Left renal pelvis (tissue), 4 donors: ENCODE measurements around the gene EMX1. TPM values are rescaled to one million over a fixed set of nuclear protein-coding genes. Genes with fewer than 3 reads are reported as not detected.

Experiments
- DNase-seq, 4 donors: peaks; one replicate each; pipeline ENCODE4 v3.0.0-alpha.2; 2013; ENCODE audit warnings: low read depth in 4 of 4, low spot score in 3 of 4
- polyA plus RNA-seq, 4 donors: library from polyadenylated mRNA; unstranded; fragments of 120-200 nt; gene quantifications; one replicate each; pipeline ENCODE4 v1.2.1, GENCODE V29; 2013; ENCODE audit not compliant: insufficient read length in 4 of 4

Gene EMX1
- polyA plus RNA-seq, 4 donors, result 0.64 to 72.0 (median 32.0) TPM

GRCh38 chr2:72956050-72956395, 38.7 kb downstream of the EMX1 start:
- DNase-seq, result no peak

- DNase-seq, result no peak
Measured at GRCh38 chr2:72956936-72957335, 39.6 kb downstream of the EMX1 start.

GRCh38 chr2:72958542-72959385, 41.4 kb downstream of the EMX1 start:
- DNase-seq, result no peak

- DNase-seq, result no peak
Measured at GRCh38 chr2:72959554-72959953, 42.2 kb downstream of the EMX1 start.

GRCh38 chr2:72959995-72960981, 43.0 kb downstream of the EMX1 start:
- no peak for DNase-seq

GRCh38 chr2:72961036-72961720, 43.9 kb downstream of the EMX1 start:
- DNase-seq, result no peak

GRCh38 chr2:72961853-72962468, 44.6 kb downstream of the EMX1 start:
- DNase-seq, result no peak

- DNase-seq, result no peak
Measured at GRCh38 chr2:72962911-72963310, 45.6 kb downstream of the EMX1 start.

- DNase-seq, result no peak
Measured at GRCh38 chr2:72963423-72964145, 46.3 kb downstream of the EMX1 start.

- no peak for DNase-seq
Measured at GRCh38 chr2:72964146-72964525, 46.8 kb downstream of the EMX1 start.

- no peak for DNase-seq
Measured at GRCh38 chr2:72965016-72965415, 47.7 kb downstream of the EMX1 start.

- no peak for DNase-seq
Measured at GRCh38 chr2:72965770-72966450, 48.6 kb downstream of the EMX1 start.

GRCh38 chr2:72968286-72968685, 51.0 kb downstream of the EMX1 start:
- no peak for DNase-seq

- DNase-seq, result no peak
Measured at GRCh38 chr2:72969706-72970105, 52.4 kb downstream of the EMX1 start.

- DNase-seq, result no peak
Measured at GRCh38 chr2:72971036-72971435, 53.7 kb downstream of the EMX1 start.

- DNase-seq, result no peak
Measured at GRCh38 chr2:72972352-72973136, 55.2 kb downstream of the EMX1 start.

GRCh38 chr2:72973137-72973535, 55.8 kb downstream of the EMX1 start:
- DNase-seq, result no peak

- DNase-seq, result no peak
Measured at GRCh38 chr2:72973566-72974435, 56.5 kb downstream of the EMX1 start.
